OCI-LY1 (cell line): Measurements from ENCODE around the gene CD19.

Experiments used
- EZH2 ChIP-seq: fragments of 200-600 bp; sonication (generic), shearing (Covaris generic); IDR thresholded peaks from 2 replicates; pipeline ENCODE4 v1.8.0; 2017; ENCODE audit warnings: borderline replicate concordance, mixed run types, mild to moderate bottlenecking, antibody characterized with exemption, low read length, moderate library complexity, mixed read lengths
- TF ChIP-seq, protein P1 (sequence below): fragments of 200-600 bp; sonication (generic), shearing (Covaris generic); IDR thresholded peaks from 2 replicates; pipeline ENCODE4 v1.5.1; 2017; ENCODE audit warnings: mild to moderate bottlenecking, antibody characterized with exemption, low read length, moderate library complexity, mixed read lengths

DNA sequence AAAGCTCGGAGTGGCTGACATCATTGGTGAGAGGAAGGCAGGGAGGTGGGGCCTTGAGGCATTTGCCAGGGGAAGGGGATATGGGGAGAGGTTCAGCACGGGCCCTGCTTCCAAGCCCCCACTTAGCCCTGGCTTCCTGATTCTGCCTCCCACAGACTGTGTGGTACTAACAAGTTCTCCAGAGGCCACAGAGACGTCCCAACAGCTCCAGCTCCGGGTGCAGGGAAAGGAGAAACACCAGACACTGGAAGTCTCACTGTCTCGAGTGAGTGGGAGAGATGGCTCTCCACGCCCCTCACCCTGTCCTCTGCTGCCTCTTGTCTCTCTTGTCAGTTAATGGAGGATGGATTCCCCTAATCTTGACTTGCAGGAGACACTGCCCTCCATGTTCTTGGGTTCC is 27.1 kb downstream of the CD19 start:
- TF ChIP-seq, protein P1, sequence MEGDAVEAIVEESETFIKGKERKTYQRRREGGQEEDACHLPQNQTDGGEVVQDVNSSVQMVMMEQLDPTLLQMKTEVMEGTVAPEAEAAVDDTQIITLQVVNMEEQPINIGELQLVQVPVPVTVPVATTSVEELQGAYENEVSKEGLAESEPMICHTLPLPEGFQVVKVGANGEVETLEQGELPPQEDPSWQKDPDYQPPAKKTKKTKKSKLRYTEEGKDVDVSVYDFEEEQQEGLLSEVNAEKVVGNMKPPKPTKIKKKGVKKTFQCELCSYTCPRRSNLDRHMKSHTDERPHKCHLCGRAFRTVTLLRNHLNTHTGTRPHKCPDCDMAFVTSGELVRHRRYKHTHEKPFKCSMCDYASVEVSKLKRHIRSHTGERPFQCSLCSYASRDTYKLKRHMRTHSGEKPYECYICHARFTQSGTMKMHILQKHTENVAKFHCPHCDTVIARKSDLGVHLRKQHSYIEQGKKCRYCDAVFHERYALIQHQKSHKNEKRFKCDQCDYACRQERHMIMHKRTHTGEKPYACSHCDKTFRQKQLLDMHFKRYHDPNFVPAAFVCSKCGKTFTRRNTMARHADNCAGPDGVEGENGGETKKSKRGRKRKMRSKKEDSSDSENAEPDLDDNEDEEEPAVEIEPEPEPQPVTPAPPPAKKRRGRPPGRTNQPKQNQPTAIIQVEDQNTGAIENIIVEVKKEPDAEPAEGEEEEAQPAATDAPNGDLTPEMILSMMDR: no peak
- TF ChIP-seq EZH2: no peak
